HCT116 (cell line): ENCODE data around the gene STPG1. TPM values are rescaled to one million over a fixed set of nuclear protein-coding genes. Genes with fewer than 3 reads are reported as not detected.

ENCODE experiments used
- ATAC-seq: fragments of 200-7000 bp; cut with Tn5 transposase; 2 replicates; pipeline ENCODE4 v1.9.1; 2020; ENCODE audit warnings: mild to moderate bottlenecking, moderate library complexity
- BruUV-seq: library from RNA; stranded (reverse); fragments of 400-500 nt; replicated peaks from 2 replicates; lab custom pipeline; 2021; lab: Mats Ljungman, UMichigan
- CTCF ChIA-PET: fragments of 300-600 bp; sonication (Branson Sonifier 250); formaldehyde crosslinking; loops from one replicate; lab custom pipeline; 2021; ENCODE audit warnings: antibody characterized with exemption; lab: Charles Lee
- POLR2A ChIA-PET: fragments of 300-600, 350-600 bp; sonication (Branson Sonifier 250); formaldehyde crosslinking; loops from one replicate; lab custom pipeline; 2021; ENCODE audit warnings: antibody characterized with exemption; lab: Charles Lee
- RAD21 ChIA-PET, 2 experiments: fragments of 300-600 bp; sonication (Branson Sonifier 250); formaldehyde crosslinking; loops; one replicate each; lab custom pipeline; 2023; ENCODE audit warnings: low total read pairs in 2 of 2; ENCODE audit not compliant: uncharacterized antibody in 2 of 2, unreplicated experiment in 2 of 2, low non-redundant PET in 1 of 2; lab: Charles Lee
- DNase-seq: peaks from one replicate; pipeline ENCODE4 v3.0.0-alpha.2; 2010; ENCODE audit warnings: low read depth, low spot score
- H2AFZ ChIP-seq: fragments of 200-600 bp; shearing (Covaris generic), sonication (generic); 2 replicates; pipeline ENCODE4 v1.6.1; 2017; ENCODE audit warnings: low read depth, mixed run types, mixed read lengths, antibody characterized with exemption, low read length; ENCODE audit not compliant: poor library complexity, severe bottlenecking
- H3K27ac ChIP-seq: 2 replicates; pipeline ENCODE4 v1.5.1; 2012; ENCODE audit warnings: low read depth, low read length
- H3K27me3 ChIP-seq: fragments of 200-600 bp; sonication (generic); 2 replicates; pipeline ENCODE4 v1.6.1; 2016; ENCODE audit warnings: mixed run types, low read length, mixed read lengths; ENCODE audit not compliant: insufficient read depth
- H3K36me3 ChIP-seq, 2 experiments: fragments of 200-500 bp in 1 of 2; fragments of 200-600 bp in 1 of 2; sonication (Bioruptor generic) in 1 of 2; sonication (generic) in 1 of 2; 2 replicates each; pipeline versions ENCODE4 v1.5.1 to v1.6.1; 2014 to 2016; ENCODE audit warnings: low read length in 2 of 2, inconsistent platforms in 1 of 2, mixed read lengths in 1 of 2, mixed run types in 1 of 2; ENCODE audit not compliant: insufficient read depth in 2 of 2, control insufficient read depth in 1 of 2
- H3K4me1 ChIP-seq, 2 experiments: fragments of 200-600 bp in 1 of 2; sonication (generic) in 1 of 2; 2 replicates each; pipeline versions ENCODE4 v1.5.1 to v1.6.1; 2012 to 2017; ENCODE audit warnings: low read length in 2 of 2, inconsistent platforms in 1 of 2, mild to moderate bottlenecking in 1 of 2, mixed read lengths in 1 of 2, mixed run types in 1 of 2, moderate library complexity in 1 of 2; ENCODE audit not compliant: insufficient read depth in 2 of 2, control insufficient read depth in 1 of 2
- H3K4me2 ChIP-seq: fragments of 200-600 bp; sonication (generic); 2 replicates; pipeline ENCODE4 v1.6.1; 2017; ENCODE audit warnings: mixed run types, low read length, mixed read lengths
- H3K4me3 ChIP-seq, 2 experiments: fragments of 200-600 bp in 1 of 2; sonication (generic) in 1 of 2; replicated peaks in 1 of 2; 2 replicates each; pipeline ENCODE4 v1.5.1; 2011 to 2016; ENCODE audit warnings: low read length in 2 of 2, control low read depth in 1 of 2, low read depth in 1 of 2, mild to moderate bottlenecking in 1 of 2, mixed read lengths in 1 of 2, mixed run types in 1 of 2
- H3K79me2 ChIP-seq: fragments of 200-600 bp; sonication (generic); 2 replicates; pipeline ENCODE4 v1.6.1; 2017; ENCODE audit warnings: mild to moderate bottlenecking, mixed run types, low read length, moderate library complexity, mixed read lengths; ENCODE audit not compliant: insufficient read depth
- H3K9ac ChIP-seq: fragments of 200-600 bp; sonication (generic); 2 replicates; pipeline ENCODE4 v1.6.1; 2016; ENCODE audit warnings: low read length, mixed read lengths
- H3K9me2 ChIP-seq: fragments of 200-600 bp; sonication (generic), shearing (Covaris generic); 2 replicates; pipeline ENCODE4 v1.6.1; 2017; ENCODE audit warnings: mixed run types, mild to moderate bottlenecking, moderate library complexity; ENCODE audit not compliant: insufficient read depth
- H3K9me3 ChIP-seq, 2 experiments: fragments of 200-500 bp in 1 of 2; fragments of 200-600 bp in 1 of 2; sonication (Bioruptor generic) in 1 of 2; sonication (generic) in 1 of 2; 2 replicates each; pipeline ENCODE4 v1.6.1; 2014 to 2017; ENCODE audit warnings: low read length in 2 of 2, mixed read lengths in 2 of 2, inconsistent platforms in 1 of 2, low read depth in 1 of 2, mild to moderate bottlenecking in 1 of 2, mixed run types in 1 of 2, moderate library complexity in 1 of 2; ENCODE audit not compliant: control insufficient read depth in 1 of 2, insufficient read depth in 1 of 2
- H4K20me1 ChIP-seq: fragments of 200-600 bp; sonication (generic), shearing (Covaris generic); 2 replicates; pipeline ENCODE4 v1.6.1; 2017; ENCODE audit warnings: mixed run types, mild to moderate bottlenecking, moderate library complexity; ENCODE audit not compliant: insufficient read depth
- CBX3 ChIP-seq: IDR thresholded peaks from 2 replicates; pipeline ENCODE4 v1.6.1; 2012; ENCODE audit warnings: low read depth
- EGR1 ChIP-seq: IDR thresholded peaks from 2 replicates; pipeline ENCODE4 v1.6.1; 2012; ENCODE audit warnings: low read depth
- ELF1 ChIP-seq: IDR thresholded peaks from 2 replicates; pipeline ENCODE4 v1.6.1; 2012; ENCODE audit warnings: low read depth, borderline replicate concordance
- JUND ChIP-seq: IDR thresholded peaks from 2 replicates; pipeline ENCODE4 v1.6.1; 2012
- POLR2A ChIP-seq: IDR thresholded peaks from 2 replicates; pipeline ENCODE4 v1.7.0; 2011; ENCODE audit warnings: borderline replicate concordance; ENCODE audit not compliant: insufficient read depth, insufficient read length; ENCODE audit errors: extremely low read depth
- POLR2AphosphoS5 ChIP-seq: IDR thresholded peaks from 2 replicates; pipeline ENCODE4 v1.6.1; 2011; ENCODE audit warnings: mild to moderate bottlenecking, low read depth, low read length, moderate library complexity
- RAD21 ChIP-seq: IDR thresholded peaks from 2 replicates; pipeline ENCODE4 v1.6.1; 2012; ENCODE audit warnings: low read depth, mild to moderate bottlenecking
- SIN3A ChIP-seq: IDR thresholded peaks from 2 replicates; pipeline ENCODE4 v1.6.1; 2012; ENCODE audit warnings: low read depth
- ZFX ChIP-seq: fragments of 450-650 bp; IDR thresholded peaks from 2 replicates; pipeline ENCODE4 v1.6.1; 2017
- ZNF274 ChIP-seq: fragments of 200-500 bp; sonication (Bioruptor generic); IDR thresholded peaks from 2 replicates; pipeline ENCODE4 v1.6.1; 2014; ENCODE audit warnings: mild to moderate bottlenecking, low read depth, low read length, inconsistent platforms
- intact Hi-C: fragments of 100-400 bp; cut with micrococcal nuclease; formaldehyde crosslinking; loops from 2 replicates; pipeline ENCODE4 v1.10.0; 2022
- total RNA-seq: library from RNA; stranded (reverse); gene quantifications from one replicate; pipeline ENCODE4 v1.2.1, GENCODE V29; 2021; ENCODE audit not compliant: unreplicated experiment
- TF ChIP-seq, protein P1 (sequence below): IDR thresholded peaks from 2 replicates; pipeline ENCODE4 v1.6.1; 2011; ENCODE audit warnings: mild to moderate bottlenecking, low read length, moderate library complexity; ENCODE audit not compliant: insufficient replicate concordance; ENCODE audit errors: extremely low read depth
- TF ChIP-seq, protein P2 (sequence below), 3 experiments: fragments of 200-600 bp in 1 of 3; sonication (generic) in 1 of 3; IDR thresholded peaks in 2 of 3; conservative IDR thresholded peaks in 1 of 3; 2 replicates each; pipeline ENCODE4 v1.5.1; 2012 to 2017; ENCODE audit warnings: low read depth in 2 of 3, low read length in 2 of 3, antibody characterized with exemption in 1 of 3, borderline replicate concordance in 1 of 3, control low read depth in 1 of 3, mild to moderate bottlenecking in 1 of 3, mixed read lengths in 1 of 3, mixed run types in 1 of 3, moderate library complexity in 1 of 3; ENCODE audit not compliant: insufficient read depth in 1 of 3
- TF ChIP-seq, protein P3 (sequence below): IDR thresholded peaks from 2 replicates; pipeline ENCODE4 v1.6.1; 2012; ENCODE audit warnings: low read depth

The STPG1 gene
- total RNA-seq, 1 experiment from 2014 or later = 13.4 TPM

DNA sequence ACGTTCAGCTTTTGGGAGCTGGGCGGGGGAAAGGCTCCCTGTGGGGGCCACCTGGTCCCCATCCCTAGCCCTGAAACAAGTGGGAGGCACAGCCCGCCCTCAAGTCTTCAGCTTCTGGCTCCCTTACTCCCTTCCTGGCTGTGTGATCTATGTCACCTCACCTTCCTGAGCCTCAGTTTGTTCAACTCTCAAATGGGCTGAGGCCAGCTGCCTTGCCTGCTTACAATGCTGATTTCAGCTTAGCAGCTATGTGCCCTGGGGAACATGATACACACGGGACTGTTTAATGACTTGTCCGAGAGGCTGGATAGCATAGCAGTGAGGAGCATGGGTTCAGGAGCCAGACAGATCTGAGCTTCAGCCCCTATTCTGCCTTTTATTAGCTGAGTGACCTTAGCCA, 75.1 kb downstream of the STPG1 start:
- no peaks in the 10 kb centered on the region for H3K4me1 ChIP-seq
- H3K4me2 ChIP-seq = no peak overlapping the region
- H2AFZ ChIP-seq = no peak overlapping the region
- TF ChIP-seq, protein P1, sequence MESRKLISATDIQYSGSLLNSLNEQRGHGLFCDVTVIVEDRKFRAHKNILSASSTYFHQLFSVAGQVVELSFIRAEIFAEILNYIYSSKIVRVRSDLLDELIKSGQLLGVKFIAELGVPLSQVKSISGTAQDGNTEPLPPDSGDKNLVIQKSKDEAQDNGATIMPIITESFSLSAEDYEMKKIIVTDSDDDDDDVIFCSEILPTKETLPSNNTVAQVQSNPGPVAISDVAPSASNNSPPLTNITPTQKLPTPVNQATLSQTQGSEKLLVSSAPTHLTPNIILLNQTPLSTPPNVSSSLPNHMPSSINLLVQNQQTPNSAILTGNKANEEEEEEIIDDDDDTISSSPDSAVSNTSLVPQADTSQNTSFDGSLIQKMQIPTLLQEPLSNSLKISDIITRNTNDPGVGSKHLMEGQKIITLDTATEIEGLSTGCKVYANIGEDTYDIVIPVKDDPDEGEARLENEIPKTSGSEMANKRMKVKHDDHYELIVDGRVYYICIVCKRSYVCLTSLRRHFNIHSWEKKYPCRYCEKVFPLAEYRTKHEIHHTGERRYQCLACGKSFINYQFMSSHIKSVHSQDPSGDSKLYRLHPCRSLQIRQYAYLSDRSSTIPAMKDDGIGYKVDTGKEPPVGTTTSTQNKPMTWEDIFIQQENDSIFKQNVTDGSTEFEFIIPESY = no peak
- TF ChIP-seq SIN3A (no peak), CBX3 (no peak), POLR2AphosphoS5 (no peak), RAD21 (no peak), JUND (no peak), EGR1 (no peak), ELF1 (no peak), ZNF274 (no peak), ZFX (no peak), POLR2A (no peak)
- TF ChIP-seq, protein P2, sequence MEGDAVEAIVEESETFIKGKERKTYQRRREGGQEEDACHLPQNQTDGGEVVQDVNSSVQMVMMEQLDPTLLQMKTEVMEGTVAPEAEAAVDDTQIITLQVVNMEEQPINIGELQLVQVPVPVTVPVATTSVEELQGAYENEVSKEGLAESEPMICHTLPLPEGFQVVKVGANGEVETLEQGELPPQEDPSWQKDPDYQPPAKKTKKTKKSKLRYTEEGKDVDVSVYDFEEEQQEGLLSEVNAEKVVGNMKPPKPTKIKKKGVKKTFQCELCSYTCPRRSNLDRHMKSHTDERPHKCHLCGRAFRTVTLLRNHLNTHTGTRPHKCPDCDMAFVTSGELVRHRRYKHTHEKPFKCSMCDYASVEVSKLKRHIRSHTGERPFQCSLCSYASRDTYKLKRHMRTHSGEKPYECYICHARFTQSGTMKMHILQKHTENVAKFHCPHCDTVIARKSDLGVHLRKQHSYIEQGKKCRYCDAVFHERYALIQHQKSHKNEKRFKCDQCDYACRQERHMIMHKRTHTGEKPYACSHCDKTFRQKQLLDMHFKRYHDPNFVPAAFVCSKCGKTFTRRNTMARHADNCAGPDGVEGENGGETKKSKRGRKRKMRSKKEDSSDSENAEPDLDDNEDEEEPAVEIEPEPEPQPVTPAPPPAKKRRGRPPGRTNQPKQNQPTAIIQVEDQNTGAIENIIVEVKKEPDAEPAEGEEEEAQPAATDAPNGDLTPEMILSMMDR (IDR thresholded peaks at IDR 0.05 in 2 of 3, conservative IDR thresholded peaks at IDR 0.05 in 1 of 3; ENCODE audit: borderline replicate concordance in 1 of 3, insufficient read depth in 1 of 3, low read depth in 2 of 3, low read length in 2 of 3) = no peak
- TF ChIP-seq, protein P3, sequence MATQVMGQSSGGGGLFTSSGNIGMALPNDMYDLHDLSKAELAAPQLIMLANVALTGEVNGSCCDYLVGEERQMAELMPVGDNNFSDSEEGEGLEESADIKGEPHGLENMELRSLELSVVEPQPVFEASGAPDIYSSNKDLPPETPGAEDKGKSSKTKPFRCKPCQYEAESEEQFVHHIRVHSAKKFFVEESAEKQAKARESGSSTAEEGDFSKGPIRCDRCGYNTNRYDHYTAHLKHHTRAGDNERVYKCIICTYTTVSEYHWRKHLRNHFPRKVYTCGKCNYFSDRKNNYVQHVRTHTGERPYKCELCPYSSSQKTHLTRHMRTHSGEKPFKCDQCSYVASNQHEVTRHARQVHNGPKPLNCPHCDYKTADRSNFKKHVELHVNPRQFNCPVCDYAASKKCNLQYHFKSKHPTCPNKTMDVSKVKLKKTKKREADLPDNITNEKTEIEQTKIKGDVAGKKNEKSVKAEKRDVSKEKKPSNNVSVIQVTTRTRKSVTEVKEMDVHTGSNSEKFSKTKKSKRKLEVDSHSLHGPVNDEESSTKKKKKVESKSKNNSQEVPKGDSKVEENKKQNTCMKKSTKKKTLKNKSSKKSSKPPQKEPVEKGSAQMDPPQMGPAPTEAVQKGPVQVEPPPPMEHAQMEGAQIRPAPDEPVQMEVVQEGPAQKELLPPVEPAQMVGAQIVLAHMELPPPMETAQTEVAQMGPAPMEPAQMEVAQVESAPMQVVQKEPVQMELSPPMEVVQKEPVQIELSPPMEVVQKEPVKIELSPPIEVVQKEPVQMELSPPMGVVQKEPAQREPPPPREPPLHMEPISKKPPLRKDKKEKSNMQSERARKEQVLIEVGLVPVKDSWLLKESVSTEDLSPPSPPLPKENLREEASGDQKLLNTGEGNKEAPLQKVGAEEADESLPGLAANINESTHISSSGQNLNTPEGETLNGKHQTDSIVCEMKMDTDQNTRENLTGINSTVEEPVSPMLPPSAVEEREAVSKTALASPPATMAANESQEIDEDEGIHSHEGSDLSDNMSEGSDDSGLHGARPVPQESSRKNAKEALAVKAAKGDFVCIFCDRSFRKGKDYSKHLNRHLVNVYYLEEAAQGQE = no peak
- H3K9me2 ChIP-seq = no peaks in the 10 kb centered on the region
- POLR2A ChIA-PET = no interaction called here
- RAD21 ChIA-PET = no interaction called here
- CTCF ChIA-PET = no interaction called here
- H4K20me1 ChIP-seq = no peaks in the 10 kb centered on the region
- H3K9ac ChIP-seq = no peak overlapping the region
- BruUV-seq = no TSS peak
- H3K27me3 ChIP-seq = peaks cover 24% of the 10 kb centered on the region; the same call in 1 of the 2 replicates
- no peaks in the 10 kb centered on the region for H3K36me3 ChIP-seq
- intact Hi-C loops = no loop called here
- H3K9me3 ChIP-seq = no peaks in the 10 kb centered on the region
- H3K27ac ChIP-seq = no peak overlapping the region
- no peak for ATAC-seq
- no peak for DNase-seq
- no peak overlapping the region for H3K4me3 ChIP-seq
- no peaks in the 10 kb centered on the region for H3K79me2 ChIP-seq
